Esophagus squamous epithelium (tissue), 5 donors: Measurements from ENCODE around the gene CTCFL. TPM values are rescaled to one million over a fixed set of nuclear protein-coding genes. Genes with fewer than 3 reads are reported as not detected.

Experiments
- DNase-seq: peaks from one replicate; lab custom pipeline; 2025; lab: John Stamatoyannopoulos, UW
- H3K27ac ChIP-seq, 4 donors: fragments of 200-600 bp; sonication (generic); one replicate each; pipeline ENCODE4 v1.5.1; 2016 to 2019; ENCODE audit warnings: mild to moderate bottlenecking in 1 of 4
- H3K27me3 ChIP-seq, 4 donors: fragments of 200-600 bp; sonication (generic); 1 replicate in 3 of 4; 2 replicates in 1 of 4; pipeline versions ENCODE4 v1.5.1 to v1.6.0; 2017 to 2021; ENCODE audit warnings: antibody characterized with exemption in 1 of 4
- H3K36me3 ChIP-seq, 3 donors: fragments of 200-600 bp; sonication (generic); one replicate each; pipeline ENCODE4 v1.5.1; 2016 to 2019
- H3K4me1 ChIP-seq, 3 donors: fragments of 200-600 bp; sonication (generic); one replicate each; pipeline ENCODE4 v1.5.1; 2017 to 2019
- H3K4me3 ChIP-seq, 4 donors: fragments of 200-600 bp; sonication (generic); 1 replicate in 3 of 4; 2 replicates in 1 of 4; pipeline ENCODE4 v1.5.1; 2016 to 2019; ENCODE audit warnings: mild to moderate bottlenecking in 2 of 4, moderate library complexity in 1 of 4
- H3K9me3 ChIP-seq, 3 donors: fragments of 200-600 bp; sonication (generic); one replicate each; pipeline ENCODE4 v1.5.1; 2016 to 2019
- CTCF ChIP-seq, 6 experiments: fragments of 450-650 bp in 4 of 6; fragments of 200-600 bp in 2 of 6; sonication (generic) in 2 of 6; IDR thresholded peaks; one replicate each; pipeline ENCODE4 v1.5.1; 2016 to 2019; ENCODE audit warnings: antibody characterized with exemption in 6 of 6, mild to moderate bottlenecking in 4 of 6, moderate library complexity in 4 of 6
- POLR2A ChIP-seq, 4 donors: fragments of 450-650 bp; IDR thresholded peaks; one replicate each; pipeline ENCODE4 v1.6.1; 2017; ENCODE audit warnings: antibody characterized with exemption in 4 of 4, mild to moderate bottlenecking in 4 of 4, moderate library complexity in 3 of 4
- WGBS, 2 donors: methylation state at CpG; one replicate each; pipeline ENCODE4 v1.1.5; 2018; 5-methylcytosine and 5-hydroxymethylcytosine counted together
- intact Hi-C: fragments of 100-400 bp; cut with DNase I; formaldehyde crosslinking; loops from one replicate; pipeline ENCODE4 v1.15.0; 2022
- total RNA-seq, 4 donors: library from RNA; depleted of rRNA; stranded (reverse); fragments of >200 nt; gene quantifications; one replicate each; pipeline ENCODE4 v1.1.0, GENCODE V29; 2016
- donor health status: DM: yes; HTN: yes; CAD: no.

The CTCFL gene
- total RNA-seq, 4 donors from 2014 or later = 0.19 TPM; not detected in 3

GRCh38 chr20:57567471-57568079 is 42.6 kb upstream of the CTCFL start:
- Histone ChIP-seq H3K9me3 (no peaks in the 10 kb centered on the region), H3K36me3 (no peaks in the 10 kb centered on the region), H3K4me1 (no peaks in the 10 kb centered on the region), H3K4me3 (no peak overlapping the region), H3K27me3 (peaks cover 0 to 5% (median 0%) of the 10 kb centered on the region in 4 donors), H3K27ac (no peak overlapping the region)
- no peak for DNase-seq
- intact Hi-C loops = no loop called here
- 51 to 62% methylated on average over 9 of the region's 9 CpGs for WGBS, 2 donors
- TF ChIP-seq POLR2A (IDR thresholded peaks at IDR 0.05) (no peak), CTCF (IDR thresholded peaks at IDR 0.05) (no peak)

- 57 to 67% methylated on average over 7 to 8 of the region's 10 CpGs for WGBS, 2 donors
- Histone ChIP-seq H3K9me3 (no peaks in the 10 kb centered on the region), H3K27ac (no peak overlapping the region), H3K4me1 (no peaks in the 10 kb centered on the region), H3K36me3 (no peaks in the 10 kb centered on the region), H3K4me3 (no peak overlapping the region), H3K27me3 (peaks cover 0 to 5% (median 0%) of the 10 kb centered on the region in 4 donors)
- DNase-seq = no peak
- intact Hi-C loops = no loop called here
- no peak for TF ChIP-seq CTCF (IDR thresholded peaks at IDR 0.05)
These were observed 42.0 kb upstream of the CTCFL start for GRCh38 chr20:57566803-57567459.

GRCh38 chr20:57566399-57566798 is 41.5 kb upstream of the CTCFL start:
- Histone ChIP-seq H3K9me3 (no peaks in the 10 kb centered on the region), H3K4me3 (no peak overlapping the region), H3K36me3 (no peaks in the 10 kb centered on the region), H3K4me1 (peaks cover under 1 to 5% (median under 1%) of the 10 kb centered on the region in 3 donors), H3K27me3 (peaks cover 0 to 5% (median 0%) of the 10 kb centered on the region in 4 donors), H3K27ac (no peak overlapping the region)
- TF ChIP-seq CTCF (IDR thresholded peaks at IDR 0.05) = no peak
- no peak for TF ChIP-seq POLR2A (IDR thresholded peaks at IDR 0.05)
- DNase-seq = no peak
- 24 to 43% methylated on average over 1 of the region's 1 CpG for WGBS, 2 donors
- intact Hi-C loops = no loop called here

GRCh38 chr20:57564951-57565642 is 40.2 kb upstream of the CTCFL start:
- Histone ChIP-seq H3K4me3 (no peak overlapping the region), H3K27ac (no peak overlapping the region), H3K4me1 (peaks cover 8 to 16% (median 9%) of the 10 kb centered on the region in 3 donors), H3K9me3 (no peaks in the 10 kb centered on the region), H3K36me3 (no peaks in the 10 kb centered on the region), H3K27me3 (peaks cover 0 to 5% (median 0%) of the 10 kb centered on the region in 4 donors)
- TF ChIP-seq POLR2A (IDR thresholded peaks at IDR 0.05) = no peak
- no peak for TF ChIP-seq CTCF (IDR thresholded peaks at IDR 0.05)
- no peak for DNase-seq
- WGBS, 2 donors = 86 to 93% methylated on average over 8 to 9 of the region's 11 CpGs
- intact Hi-C loops = no loop called here
